ENCODE data around the gene DPEP1.

Gene DPEP1

GRCh38 chr16:89572073-89572484 is 41.4 kb upstream of the DPEP1 start:
- peaks cover 4% of the 10 kb centered on the region for H3K36me3 ChIP-seq (ENCODE audit: insufficient read depth, low read length)
- H3K4me2 ChIP-seq (ENCODE audit: low read length): no peak overlapping the region
- H3K27me3 ChIP-seq (ENCODE audit: control insufficient read depth, insufficient read depth, low read length): no peaks in the 10 kb centered on the region
- H3K9ac ChIP-seq (ENCODE audit: low read depth, low read length): no peak overlapping the region
- no peaks in the 10 kb centered on the region for H3K9me3 ChIP-seq (replicated peaks; ENCODE audit: low read length)
- H3K4me3 ChIP-seq (ENCODE audit: low read length): no peak overlapping the region
- H3K4me1 ChIP-seq (ENCODE audit: control insufficient read depth, insufficient read depth, low read length): peaks cover 20% of the 10 kb centered on the region

DNA sequence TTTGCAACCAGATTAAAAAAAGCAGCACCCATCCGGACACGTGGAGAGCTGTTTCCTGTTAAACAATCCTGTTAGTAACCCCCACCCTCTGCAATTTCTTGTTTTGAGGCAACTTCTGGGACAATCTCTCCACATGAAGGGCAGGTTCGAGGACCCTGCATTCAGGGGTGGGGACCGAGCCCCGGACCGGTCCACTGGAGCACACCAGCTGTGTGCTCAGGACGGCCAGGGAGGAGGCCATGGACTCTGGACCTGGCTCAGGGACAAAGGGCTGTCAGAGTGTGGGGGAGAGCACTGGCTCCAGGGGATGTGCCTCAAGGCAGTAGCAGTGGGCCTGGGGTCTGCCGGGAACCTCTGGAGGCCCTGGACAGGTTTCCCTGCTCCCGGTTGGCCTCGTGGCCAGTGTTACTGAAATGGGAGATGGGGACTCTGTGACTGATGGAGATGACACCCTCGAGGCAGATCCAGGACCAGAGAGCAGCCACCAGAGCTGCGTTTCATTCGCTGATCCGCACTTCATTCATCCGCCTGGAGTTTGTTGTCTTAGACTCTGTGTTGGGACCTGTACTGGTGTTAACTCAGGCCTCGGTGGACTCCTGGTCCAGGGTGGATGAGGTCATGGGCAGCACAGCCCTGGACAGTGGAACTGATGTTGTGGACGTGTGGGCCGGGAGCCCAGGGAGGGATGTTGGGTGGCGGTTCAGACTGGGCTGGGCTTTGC is 40.8 kb upstream of the DPEP1 start:
- Histone ChIP-seq H3K9ac (ENCODE audit: low read depth, low read length) (no peak overlapping the region), H3K4me2 (ENCODE audit: low read length) (no peak overlapping the region), H3K9me3 (replicated peaks; ENCODE audit: low read length) (no peaks in the 10 kb centered on the region), H3K27me3 (ENCODE audit: control insufficient read depth, insufficient read depth, low read length) (no peaks in the 10 kb centered on the region), H3K36me3 (ENCODE audit: insufficient read depth, low read length) (peaks cover 10% of the 10 kb centered on the region), H3K4me1 (ENCODE audit: control insufficient read depth, insufficient read depth, low read length) (peaks cover 26% of the 10 kb centered on the region), H3K4me3 (ENCODE audit: low read length) (no peak overlapping the region)

- H3K9me3 ChIP-seq (replicated peaks; ENCODE audit: low read length): no peaks in the 10 kb centered on the region
- H3K27me3 ChIP-seq (ENCODE audit: control insufficient read depth, insufficient read depth, low read length): no peaks in the 10 kb centered on the region
- H3K9ac ChIP-seq (ENCODE audit: low read depth, low read length): peak overlapping the region; percentile 89
- peak overlapping the region; percentile 88 for H3K4me2 ChIP-seq (ENCODE audit: low read length)
- H3K4me3 ChIP-seq (ENCODE audit: low read length): peak overlapping the region; percentile 96
- peaks cover 27% of the 10 kb centered on the region for H3K4me1 ChIP-seq (ENCODE audit: control insufficient read depth, insufficient read depth, low read length)
- H3K36me3 ChIP-seq (ENCODE audit: insufficient read depth, low read length): peaks cover 20% of the 10 kb centered on the region
Observed at GRCh38 chr16:89573826-89574680, 39.4 kb upstream of the DPEP1 start.

- Histone ChIP-seq H3K4me2 (ENCODE audit: low read length) (peak overlapping the region; percentile 88), H3K9ac (ENCODE audit: low read depth, low read length) (peak overlapping the region; percentile 89), H3K36me3 (ENCODE audit: insufficient read depth, low read length) (peaks cover 27% of the 10 kb centered on the region), H3K4me1 (ENCODE audit: control insufficient read depth, insufficient read depth, low read length) (peaks cover 27% of the 10 kb centered on the region), H3K27me3 (ENCODE audit: control insufficient read depth, insufficient read depth, low read length) (no peaks in the 10 kb centered on the region), H3K4me3 (ENCODE audit: low read length) (peak overlapping the region; percentile 96), H3K9me3 (replicated peaks; ENCODE audit: low read length) (no peaks in the 10 kb centered on the region)
Observed at GRCh38 chr16:89574681-89575246, 38.7 kb upstream of the DPEP1 start.

GRCh38 chr16:89575247-89576152 is 37.9 kb upstream of the DPEP1 start, which contains the start of gene CPNE7:
Gene CPNE7 (plus strand): TSS chr16:89575758. CDS start chr16:89575898, 140 bp downstream.
- Histone ChIP-seq H3K27me3 (ENCODE audit: control insufficient read depth, insufficient read depth, low read length) (no peaks in the 10 kb centered on the region), H3K9me3 (replicated peaks; ENCODE audit: low read length) (no peaks in the 10 kb centered on the region), H3K4me3 (ENCODE audit: low read length) (peak within 1 kb of the TSS; percentile 96), H3K4me1 (ENCODE audit: control insufficient read depth, insufficient read depth, low read length) (peaks cover 27% of the 10 kb centered on the region), H3K4me2 (ENCODE audit: low read length) (peak within 1 kb of the TSS; percentile 88), H3K36me3 (ENCODE audit: insufficient read depth, low read length) (peaks cover 35% of the 10 kb centered on the region), H3K9ac (ENCODE audit: low read depth, low read length) (peak within 1 kb of the TSS; percentile 95)

- Histone ChIP-seq H3K36me3 (ENCODE audit: insufficient read depth, low read length) (peaks cover 40% of the 10 kb centered on the region), H3K27me3 (ENCODE audit: control insufficient read depth, insufficient read depth, low read length) (no peaks in the 10 kb centered on the region), H3K9me3 (replicated peaks; ENCODE audit: low read length) (no peaks in the 10 kb centered on the region), H3K9ac (ENCODE audit: low read depth, low read length) (peak overlapping the region; percentile 95), H3K4me1 (ENCODE audit: control insufficient read depth, insufficient read depth, low read length) (peaks cover 34% of the 10 kb centered on the region), H3K4me2 (ENCODE audit: low read length) (peak overlapping the region; percentile 88), H3K4me3 (ENCODE audit: low read length) (peak overlapping the region; percentile 96)
Observed at GRCh38 chr16:89576153-89577054, 37.0 kb upstream of the DPEP1 start.

DNA sequence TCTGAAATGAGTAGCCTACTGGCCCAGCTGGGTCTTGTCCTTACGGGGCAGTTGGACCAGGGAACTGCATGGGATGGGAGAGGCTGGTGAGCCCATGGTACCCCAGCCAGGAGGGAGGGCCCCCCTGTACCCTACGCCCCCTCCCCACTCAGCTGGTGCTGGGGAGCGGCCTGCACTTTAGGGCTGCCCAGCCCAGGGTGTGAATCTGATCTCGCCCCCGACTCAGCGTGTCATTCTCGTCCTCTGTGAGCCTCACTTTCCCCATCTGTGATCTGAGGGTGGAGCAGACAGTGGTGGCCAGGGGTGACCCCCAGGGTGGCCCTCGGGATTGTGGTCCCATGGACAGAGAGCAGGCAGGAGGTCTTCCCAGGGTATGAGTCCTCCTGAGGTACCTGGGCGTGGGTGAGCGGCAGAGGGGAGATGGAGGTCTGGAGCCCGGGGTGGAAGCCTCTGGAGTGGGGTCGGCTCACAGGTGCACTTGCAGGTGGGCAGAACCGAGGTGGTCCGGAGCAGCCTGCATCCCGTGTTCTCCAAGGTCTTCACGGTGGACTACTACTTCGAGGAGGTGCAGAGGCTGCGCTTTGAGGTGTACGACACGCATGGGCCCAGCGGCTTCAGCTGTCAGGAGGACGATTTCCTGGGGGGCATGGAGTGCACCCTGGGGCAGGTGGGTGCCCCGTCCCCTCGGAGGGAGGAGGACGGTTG is 36.2 kb upstream of the DPEP1 start:
- H3K9ac ChIP-seq (ENCODE audit: low read depth, low read length): peak overlapping the region; percentile 95
- H3K9me3 ChIP-seq (replicated peaks; ENCODE audit: low read length): no peaks in the 10 kb centered on the region
- H3K27me3 ChIP-seq (ENCODE audit: control insufficient read depth, insufficient read depth, low read length): no peaks in the 10 kb centered on the region
- H3K36me3 ChIP-seq (ENCODE audit: insufficient read depth, low read length): peaks cover 46% of the 10 kb centered on the region
- H3K4me2 ChIP-seq (ENCODE audit: low read length): peak overlapping the region; percentile 88
- peak overlapping the region; percentile 96 for H3K4me3 ChIP-seq (ENCODE audit: low read length)
- H3K4me1 ChIP-seq (ENCODE audit: control insufficient read depth, insufficient read depth, low read length): peaks cover 42% of the 10 kb centered on the region

- no peak overlapping the region for H3K9ac ChIP-seq (ENCODE audit: low read depth, low read length)
- peaks cover 47% of the 10 kb centered on the region for H3K4me1 ChIP-seq (ENCODE audit: control insufficient read depth, insufficient read depth, low read length)
- H3K4me2 ChIP-seq (ENCODE audit: low read length): no peak overlapping the region
- no peaks in the 10 kb centered on the region for H3K9me3 ChIP-seq (replicated peaks; ENCODE audit: low read length)
- no peaks in the 10 kb centered on the region for H3K27me3 ChIP-seq (ENCODE audit: control insufficient read depth, insufficient read depth, low read length)
- H3K4me3 ChIP-seq (ENCODE audit: low read length): no peak overlapping the region
- peaks cover 67% of the 10 kb centered on the region for H3K36me3 ChIP-seq (ENCODE audit: insufficient read depth, low read length)
Observed at GRCh38 chr16:89579351-89579750, 34.1 kb upstream of the DPEP1 start.

DNA sequence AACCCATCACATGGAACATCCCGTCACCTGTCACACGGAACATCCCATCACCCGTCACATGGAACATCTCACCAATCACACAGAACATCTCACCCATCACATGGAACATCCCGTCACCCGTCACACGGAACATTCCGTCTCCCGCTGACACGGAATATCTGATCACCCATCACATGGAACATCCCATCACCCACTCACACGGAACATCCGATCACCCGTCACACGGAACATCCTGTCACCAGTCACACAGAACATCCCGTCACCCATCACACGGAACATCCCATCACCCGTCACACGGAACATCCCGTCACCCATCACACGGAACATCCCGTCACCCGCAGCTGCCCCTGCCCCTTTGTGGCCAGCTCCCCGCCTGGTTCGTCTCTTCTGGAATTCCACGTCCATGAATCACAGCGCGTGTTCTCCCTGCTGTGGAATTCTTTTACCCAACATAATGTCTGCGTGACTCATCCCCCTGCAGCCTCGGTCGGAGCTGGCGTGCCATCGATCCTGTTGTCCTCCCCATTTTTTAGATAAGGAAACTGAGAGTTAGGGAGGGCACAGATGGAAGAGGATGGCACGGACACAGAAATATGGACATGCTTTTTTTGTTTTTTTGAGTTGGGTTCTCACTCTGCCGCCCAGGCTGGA is 32.3 kb upstream of the DPEP1 start:
- Histone ChIP-seq H3K36me3 (ENCODE audit: insufficient read depth, low read length) (peaks cover 80% of the 10 kb centered on the region), H3K27me3 (ENCODE audit: control insufficient read depth, insufficient read depth, low read length) (no peaks in the 10 kb centered on the region), H3K4me1 (ENCODE audit: control insufficient read depth, insufficient read depth, low read length) (peaks cover 47% of the 10 kb centered on the region), H3K4me3 (ENCODE audit: low read length) (no peak overlapping the region), H3K9me3 (replicated peaks; ENCODE audit: low read length) (no peaks in the 10 kb centered on the region), H3K9ac (ENCODE audit: low read depth, low read length) (peak overlapping the region; percentile 77), H3K4me2 (ENCODE audit: low read length) (peak overlapping the region; percentile 37)
